Measurements from ENCODE around the gene REV1. TPM values are rescaled to one million over a fixed set of nuclear protein-coding genes. Genes with fewer than 3 reads are reported as not detected.
"Not testable (repeated sequence)": the region's sequence is repeated elsewhere in the genome, so short reads cannot be mapped to it uniquely, and the experiment has no call there.

The REV1 gene
- total RNA-seq, 1 experiment from 2014 or later, result 34.1 TPM

- DNase-seq (ENCODE audit: low spot score), result not testable (repeated sequence)
Observed at GRCh38 chr2:99354825-99355224, 135.0 kb downstream of the REV1 start.

DNA sequence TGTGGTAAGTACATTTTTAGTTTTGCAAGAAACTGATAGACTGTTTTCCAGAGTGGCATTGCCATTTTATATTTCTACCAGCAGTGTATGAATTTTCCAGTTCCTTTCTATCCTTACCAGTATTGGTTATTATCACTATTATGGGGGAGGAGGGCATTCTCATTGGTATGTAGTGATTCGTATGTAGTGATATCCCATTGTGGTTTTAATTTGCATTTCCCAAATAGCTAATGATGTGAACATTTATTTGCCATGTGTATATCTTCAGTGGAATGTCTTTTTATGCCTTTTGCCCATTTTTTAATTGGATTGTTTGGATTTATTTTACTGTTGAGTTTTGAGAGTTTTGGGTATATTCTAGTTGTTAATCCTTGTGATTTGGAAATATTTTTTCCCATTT lies 135.7 kb downstream of the REV1 start:
- DNase-seq (ENCODE audit: low spot score), result no peak

Other genes with a start within 250 kb of the REV1 start
- gene LYG2, start 234.4 kb downstream of the REV1 start, total RNA-seq (2014; rRNA removed; shearing (Covaris generic)), result not detected in 2 replicates
- not detected in 2 replicates for gene LYG1, start 188.8 kb downstream of the REV1 start, total RNA-seq (2014; rRNA removed; shearing (Covaris generic))
- 197 and 209 TPM in 2 replicates for gene TXNDC9, start 153.7 kb downstream of the REV1 start, total RNA-seq (2014; rRNA removed; shearing (Covaris generic))
- 17.2 and 19.1 TPM in 2 replicates for gene EIF5B, start 152.6 kb downstream of the REV1 start, total RNA-seq (2014; rRNA removed; shearing (Covaris generic))